ENCODE results near the gene FAM169A. TPM values are rescaled to one million over a fixed set of nuclear protein-coding genes. Genes with fewer than 3 reads are reported as not detected.
"Not testable (repeated sequence)": the region's sequence is repeated elsewhere in the genome, so short reads cannot be mapped to it uniquely, and the experiment has no call there.

The FAM169A gene
- 247 and 301 TPM in 2 replicates for total RNA-seq (2014; rRNA removed; shearing (Covaris generic))

- in situ Hi-C loops (cut with HindIII; ENCODE audit: low sequenced_read_pairs), result no loop called here
- DNase-seq (ENCODE audit: low spot score), result peak; percentile 56
These were observed at the start of gene FAM169A for GRCh38 chr5:74865804-74866595. Gene FAM169A (minus strand): TSS chr5:74866387. CDS start chr5:74841676, 24,711 bp downstream.

- in situ Hi-C loops (cut with HindIII; ENCODE audit: low sequenced_read_pairs), result no loop called here
These were observed 49.3 kb upstream of the FAM169A start for GRCh38 chr5:74915488-74915887.

GRCh38 chr5:74911421-74911820 lies 45.2 kb upstream of the FAM169A start:
- DNase-seq (ENCODE audit: low spot score); in situ Hi-C loops (cut with HindIII; ENCODE audit: low sequenced_read_pairs): not testable (repeated sequence)

More at GRCh38 chr5:74915488-74915887, 49.3 kb upstream of the FAM169A start:
- no peak for DNase-seq (ENCODE audit: low spot score)

- DNase-seq (ENCODE audit: low spot score); in situ Hi-C loops (cut with HindIII; ENCODE audit: low sequenced_read_pairs): not testable (repeated sequence)
These were observed 43.7 kb upstream of the FAM169A start for GRCh38 chr5:74909888-74910287.

- in situ Hi-C loops (cut with HindIII; ENCODE audit: low sequenced_read_pairs); DNase-seq (ENCODE audit: low spot score): not testable (repeated sequence)
These were observed 42.0 kb upstream of the FAM169A start for GRCh38 chr5:74908237-74908636.

GRCh38 chr5:74904713-74905112 lies 38.5 kb upstream of the FAM169A start:
- in situ Hi-C loops (cut with HindIII; ENCODE audit: low sequenced_read_pairs), result not testable (repeated sequence)

GRCh38 chr5:74903165-74903787 lies 37.1 kb upstream of the FAM169A start:
- in situ Hi-C loops (cut with HindIII; ENCODE audit: low sequenced_read_pairs), result no loop called here
- DNase-seq (ENCODE audit: low spot score), result peak; percentile 50

More at GRCh38 chr5:74904713-74905112, 38.5 kb upstream of the FAM169A start:
- not testable (repeated sequence) for DNase-seq (ENCODE audit: low spot score)

GRCh38 chr5:74897049-74897448 lies 30.9 kb upstream of the FAM169A start:
- DNase-seq (ENCODE audit: low spot score), result no peak
- in situ Hi-C loops (cut with HindIII; ENCODE audit: low sequenced_read_pairs), result no loop called here

GRCh38 chr5:74895906-74896305 lies 29.7 kb upstream of the FAM169A start:
- in situ Hi-C loops (cut with HindIII; ENCODE audit: low sequenced_read_pairs), result no loop called here
- DNase-seq (ENCODE audit: low spot score), result peak; percentile 92

GRCh38 chr5:74894351-74894750 lies 28.2 kb upstream of the FAM169A start:
- no peak for DNase-seq (ENCODE audit: low spot score)
- in situ Hi-C loops (cut with HindIII; ENCODE audit: low sequenced_read_pairs), result no loop called here

GRCh38 chr5:74892921-74893320 lies 26.7 kb upstream of the FAM169A start:
- DNase-seq (ENCODE audit: low spot score), result no peak
- in situ Hi-C loops (cut with HindIII; ENCODE audit: low sequenced_read_pairs), result no loop called here

- no peak for DNase-seq (ENCODE audit: low spot score)
- in situ Hi-C loops (cut with HindIII; ENCODE audit: low sequenced_read_pairs), result no loop called here
These were observed 23.4 kb upstream of the FAM169A start for GRCh38 chr5:74889523-74890105.

- in situ Hi-C loops (cut with HindIII; ENCODE audit: low sequenced_read_pairs), result no loop called here
- no peak for DNase-seq (ENCODE audit: low spot score)
These were observed 21.9 kb upstream of the FAM169A start for GRCh38 chr5:74888117-74888516.

- peak; percentile 42 for DNase-seq (ENCODE audit: low spot score)
- in situ Hi-C loops (cut with HindIII; ENCODE audit: low sequenced_read_pairs), result no loop called here
These were observed 19.0 kb upstream of the FAM169A start for GRCh38 chr5:74885170-74885569.

- DNase-seq (ENCODE audit: low spot score); in situ Hi-C loops (cut with HindIII; ENCODE audit: low sequenced_read_pairs): not testable (repeated sequence)
These were observed 16.4 kb upstream of the FAM169A start for GRCh38 chr5:74882379-74883134.

GRCh38 chr5:74877624-74878304 lies 11.6 kb upstream of the FAM169A start:
- in situ Hi-C loops (cut with HindIII; ENCODE audit: low sequenced_read_pairs), result no loop called here
- no peak for DNase-seq (ENCODE audit: low spot score)

- DNase-seq (ENCODE audit: low spot score), result no peak
- in situ Hi-C loops (cut with HindIII; ENCODE audit: low sequenced_read_pairs), result no loop called here
These were observed 10.0 kb upstream of the FAM169A start for GRCh38 chr5:74875994-74876791.

All from G401 (cell line).